ENCODE data around the gene ABCC8.

DNA sequence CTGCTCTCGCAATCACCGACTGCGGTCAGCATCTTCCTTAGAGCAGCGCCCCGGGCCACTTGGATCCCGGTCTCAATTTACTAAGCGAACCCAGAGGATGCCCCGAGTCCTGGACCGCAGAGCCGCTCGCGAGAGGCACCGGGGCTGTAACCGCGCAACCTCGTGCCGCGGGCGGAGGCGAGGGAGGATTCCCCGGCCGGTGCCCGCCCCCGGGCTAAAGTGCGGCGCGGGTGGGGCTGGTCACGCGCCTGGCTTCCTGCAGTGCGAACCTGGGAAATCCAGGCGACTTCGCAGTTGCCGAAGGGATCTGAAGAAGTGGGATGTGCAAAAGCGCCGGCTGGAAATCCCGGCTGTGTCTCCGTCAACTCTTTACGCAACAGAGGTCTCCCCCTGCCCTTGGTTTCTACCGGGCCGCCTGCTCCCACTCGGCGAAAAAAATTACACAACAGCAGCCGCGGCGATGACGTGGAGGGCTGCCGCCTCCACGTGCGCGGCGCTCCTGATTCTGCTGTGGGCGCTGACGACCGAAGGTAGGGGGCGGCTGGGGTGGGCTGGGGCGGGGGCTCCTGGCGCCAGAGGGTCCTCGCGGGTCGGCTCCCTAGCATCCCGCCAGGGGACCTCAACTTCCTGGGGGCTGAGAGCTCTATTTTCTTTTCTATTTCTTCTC lies 125.0 kb downstream of the ABCC8 start, which contains the start of gene NCR3LG1:
- TF ChIP-seq, protein P1, sequence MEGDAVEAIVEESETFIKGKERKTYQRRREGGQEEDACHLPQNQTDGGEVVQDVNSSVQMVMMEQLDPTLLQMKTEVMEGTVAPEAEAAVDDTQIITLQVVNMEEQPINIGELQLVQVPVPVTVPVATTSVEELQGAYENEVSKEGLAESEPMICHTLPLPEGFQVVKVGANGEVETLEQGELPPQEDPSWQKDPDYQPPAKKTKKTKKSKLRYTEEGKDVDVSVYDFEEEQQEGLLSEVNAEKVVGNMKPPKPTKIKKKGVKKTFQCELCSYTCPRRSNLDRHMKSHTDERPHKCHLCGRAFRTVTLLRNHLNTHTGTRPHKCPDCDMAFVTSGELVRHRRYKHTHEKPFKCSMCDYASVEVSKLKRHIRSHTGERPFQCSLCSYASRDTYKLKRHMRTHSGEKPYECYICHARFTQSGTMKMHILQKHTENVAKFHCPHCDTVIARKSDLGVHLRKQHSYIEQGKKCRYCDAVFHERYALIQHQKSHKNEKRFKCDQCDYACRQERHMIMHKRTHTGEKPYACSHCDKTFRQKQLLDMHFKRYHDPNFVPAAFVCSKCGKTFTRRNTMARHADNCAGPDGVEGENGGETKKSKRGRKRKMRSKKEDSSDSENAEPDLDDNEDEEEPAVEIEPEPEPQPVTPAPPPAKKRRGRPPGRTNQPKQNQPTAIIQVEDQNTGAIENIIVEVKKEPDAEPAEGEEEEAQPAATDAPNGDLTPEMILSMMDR (tag by site-specific recombination; IDR thresholded peaks at IDR 0.05): peak; percentile 25; the same call in 1 of the 2 replicates
- 0 out of 2 replicates have a peak, but pooled peaks have one; percentile 39 for TF ChIP-seq ZFP37 (tag by site-specific recombination; IDR thresholded peaks at IDR 0.05)
- no peak for TF ChIP-seq ZNF785 (tag by site-specific recombination; IDR thresholded peaks at IDR 0.05)
- TF ChIP-seq, protein P2, sequence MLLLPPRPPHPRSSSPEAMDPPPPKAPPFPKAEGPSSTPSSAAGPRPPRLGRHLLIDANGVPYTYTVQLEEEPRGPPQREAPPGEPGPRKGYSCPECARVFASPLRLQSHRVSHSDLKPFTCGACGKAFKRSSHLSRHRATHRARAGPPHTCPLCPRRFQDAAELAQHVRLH (tag by site-specific recombination; IDR thresholded peaks at IDR 0.05): no peak
- no peak for TF ChIP-seq SALL2 (tag by site-specific recombination; IDR thresholded peaks at IDR 0.05; ENCODE audit: borderline replicate concordance)
- peak; percentile 70; the same call in 1 of the 2 replicates for TF ChIP-seq ZBTB20 (tag by site-specific recombination; IDR thresholded peaks at IDR 0.05)
